C1 segment of cervical spinal cord (tissue), 14 donors: ENCODE data around the gene TPI1.

Experiments used
- DNase-seq, 14 donors: peaks; one replicate each; lab custom pipeline; 2025; lab: John Stamatoyannopoulos, UW

Gene TPI1

DNA sequence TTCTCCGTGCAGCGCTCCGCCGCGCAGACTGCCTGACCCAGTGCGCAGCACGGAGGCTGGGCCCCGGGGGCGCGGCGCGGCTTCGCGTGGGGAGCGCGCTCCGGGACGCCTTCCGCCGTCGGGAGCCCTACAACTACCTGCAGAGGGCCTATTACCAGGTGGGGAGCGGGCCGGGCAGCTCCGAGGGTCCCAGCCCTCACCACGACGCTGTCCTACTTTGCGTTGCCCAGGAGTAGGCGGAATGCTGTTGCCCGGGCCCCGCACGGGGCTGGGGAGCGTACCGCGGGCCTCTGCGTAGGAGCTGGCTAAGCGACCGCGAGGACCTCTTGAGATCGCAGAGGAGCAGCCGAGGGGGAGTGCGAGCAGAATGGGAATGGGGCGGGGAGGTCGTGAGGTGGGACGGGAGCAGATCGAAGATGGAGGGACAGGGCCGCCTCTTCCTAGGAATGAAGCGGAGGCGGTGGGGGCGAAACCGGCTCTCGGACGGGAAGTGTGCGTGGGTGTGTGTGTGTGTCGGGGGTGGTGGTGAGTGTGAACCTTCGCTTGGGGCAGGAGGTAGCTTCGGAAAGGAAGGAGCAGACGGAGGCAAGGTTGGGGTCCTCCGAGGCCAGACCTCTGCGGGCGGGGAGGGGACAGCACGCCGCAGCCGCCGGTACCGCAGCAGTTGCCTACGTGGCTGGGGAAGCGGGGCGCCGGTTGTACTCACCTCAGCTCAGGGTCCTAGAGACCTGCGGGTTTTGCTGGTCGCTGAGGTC lies 38.4 kb upstream of the TPI1 start:
- peak in 1 of 14 donors; percentile 74 for DNase-seq

DNA sequence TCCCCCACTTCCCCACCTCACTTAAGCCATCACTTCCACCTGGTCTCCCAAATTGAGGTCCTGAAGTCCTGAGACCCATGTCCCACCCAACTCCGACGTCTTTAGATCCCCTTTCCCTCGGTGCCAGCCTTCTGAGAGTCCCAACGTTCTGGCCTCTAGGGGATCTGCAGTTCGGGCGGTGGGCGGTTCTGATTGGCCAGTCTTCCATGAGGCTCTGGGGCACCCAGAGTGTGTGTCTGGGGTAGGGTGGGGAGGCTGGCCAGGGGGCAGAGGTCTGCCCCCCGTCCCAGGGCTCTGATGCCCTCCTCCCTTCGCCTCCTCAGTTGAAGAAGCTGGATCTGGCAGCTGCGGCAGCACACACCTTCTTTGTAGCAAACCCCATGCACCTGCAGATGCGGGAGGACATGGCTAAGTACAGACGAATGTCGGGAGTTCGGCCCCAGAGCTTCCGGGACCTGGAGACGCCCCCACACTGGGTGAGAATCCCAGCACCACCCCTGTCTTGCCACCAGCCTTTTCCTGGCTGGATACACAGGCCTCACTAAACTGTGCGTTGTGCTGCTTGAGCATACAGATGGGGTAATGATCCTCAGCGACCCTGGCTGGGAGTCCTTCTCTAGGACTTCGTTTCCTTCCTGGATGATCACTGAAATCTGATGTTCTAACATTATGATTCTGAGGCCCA lies 37.7 kb upstream of the TPI1 start:
- DNase-seq, result peak in 1 of 14 donors; percentile 11

DNA sequence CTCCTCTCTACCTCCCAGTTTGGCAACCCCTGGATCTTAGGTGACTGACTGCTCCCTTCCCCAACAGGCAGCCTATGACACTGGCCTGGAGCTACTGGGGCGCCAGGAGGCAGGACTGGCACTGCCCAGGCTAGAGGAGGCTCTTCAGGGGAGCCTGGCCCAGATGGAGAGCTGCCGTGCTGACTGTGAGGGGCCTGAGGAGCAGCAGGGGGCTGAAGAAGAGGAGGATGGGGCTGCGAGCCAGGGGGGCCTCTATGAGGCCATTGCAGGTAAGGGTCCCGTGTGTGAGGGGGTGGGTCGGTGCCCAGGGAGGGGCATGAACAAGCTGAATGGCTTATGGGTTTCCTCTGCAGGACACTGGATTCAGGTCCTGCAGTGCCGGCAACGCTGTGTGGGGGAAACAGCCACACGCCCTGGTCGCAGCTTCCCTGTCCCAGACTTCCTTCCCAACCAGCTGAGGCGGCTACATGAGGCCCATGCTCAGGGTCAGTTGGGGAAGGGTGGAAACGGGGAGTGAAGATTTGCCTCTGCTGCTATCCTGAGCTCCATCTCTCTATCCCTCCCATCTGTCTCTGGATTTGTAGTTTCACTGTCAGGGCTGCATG lies 36.9 kb upstream of the TPI1 start:
- no peak for DNase-seq

DNA sequence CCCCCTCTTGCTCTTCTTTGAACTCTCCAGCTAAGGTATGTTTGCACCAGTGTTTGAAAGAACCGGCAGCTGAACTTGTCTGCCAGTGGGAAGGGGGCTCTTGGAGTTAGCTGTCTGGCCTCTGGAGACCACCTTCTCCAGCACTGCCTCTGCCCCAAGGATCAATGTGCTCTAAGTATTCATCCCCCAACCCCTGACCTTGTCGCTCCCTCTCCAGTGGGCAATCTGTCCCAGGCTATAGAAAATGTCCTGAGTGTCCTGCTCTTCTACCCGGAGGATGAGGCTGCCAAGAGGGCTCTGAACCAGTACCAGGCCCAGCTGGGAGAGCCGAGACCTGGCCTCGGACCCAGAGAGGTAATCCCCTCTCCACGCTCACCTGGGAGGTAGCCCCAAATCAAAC lies 36.3 kb upstream of the TPI1 start:
- no peak for DNase-seq

DNA sequence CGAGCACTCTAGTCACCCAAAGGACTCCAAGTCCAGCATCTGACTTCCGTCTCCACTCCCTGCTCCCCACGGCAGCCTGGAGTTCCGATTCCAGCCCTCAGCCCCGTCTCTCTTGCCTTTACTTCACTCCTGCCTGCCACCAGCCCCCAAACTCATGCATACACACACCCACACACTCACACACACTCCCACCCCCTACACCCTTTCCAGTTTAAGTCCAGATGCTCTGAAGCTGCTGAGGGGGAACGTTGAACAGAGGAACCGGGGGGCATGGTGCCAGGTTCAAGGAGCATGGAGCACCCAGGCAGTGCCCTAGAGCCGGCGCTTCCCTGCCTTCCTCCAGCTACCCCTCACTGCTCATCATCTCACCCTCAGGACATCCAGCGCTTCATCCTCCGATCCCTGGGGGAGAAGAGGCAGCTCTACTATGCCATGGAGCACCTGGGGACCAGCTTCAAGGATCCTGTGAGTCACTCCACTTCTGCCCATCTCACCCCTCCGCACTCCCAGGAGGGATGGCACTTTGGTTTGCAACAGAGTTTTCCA lies 35.8 kb upstream of the TPI1 start:
- DNase-seq, result no peak

DNA sequence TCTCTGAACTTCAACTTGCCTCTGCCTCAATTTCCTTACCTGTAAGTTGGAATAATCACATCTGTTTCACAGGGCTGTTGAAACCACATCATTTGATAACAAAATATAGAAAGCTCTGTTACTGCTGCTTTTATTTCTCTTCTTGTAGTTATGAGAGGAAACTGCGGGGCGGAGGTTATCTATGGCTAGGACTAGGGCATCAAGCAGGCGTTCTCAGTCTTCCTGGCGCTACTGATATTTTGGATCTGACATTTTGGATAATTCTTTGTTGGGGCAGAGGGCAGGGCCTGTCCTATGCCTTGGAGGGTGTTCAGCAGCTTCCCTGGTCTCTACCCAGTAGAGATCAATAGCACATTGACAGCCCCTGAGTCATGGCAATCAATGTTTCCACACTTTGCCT lies 35.2 kb upstream of the TPI1 start:
- no peak for DNase-seq

DNA sequence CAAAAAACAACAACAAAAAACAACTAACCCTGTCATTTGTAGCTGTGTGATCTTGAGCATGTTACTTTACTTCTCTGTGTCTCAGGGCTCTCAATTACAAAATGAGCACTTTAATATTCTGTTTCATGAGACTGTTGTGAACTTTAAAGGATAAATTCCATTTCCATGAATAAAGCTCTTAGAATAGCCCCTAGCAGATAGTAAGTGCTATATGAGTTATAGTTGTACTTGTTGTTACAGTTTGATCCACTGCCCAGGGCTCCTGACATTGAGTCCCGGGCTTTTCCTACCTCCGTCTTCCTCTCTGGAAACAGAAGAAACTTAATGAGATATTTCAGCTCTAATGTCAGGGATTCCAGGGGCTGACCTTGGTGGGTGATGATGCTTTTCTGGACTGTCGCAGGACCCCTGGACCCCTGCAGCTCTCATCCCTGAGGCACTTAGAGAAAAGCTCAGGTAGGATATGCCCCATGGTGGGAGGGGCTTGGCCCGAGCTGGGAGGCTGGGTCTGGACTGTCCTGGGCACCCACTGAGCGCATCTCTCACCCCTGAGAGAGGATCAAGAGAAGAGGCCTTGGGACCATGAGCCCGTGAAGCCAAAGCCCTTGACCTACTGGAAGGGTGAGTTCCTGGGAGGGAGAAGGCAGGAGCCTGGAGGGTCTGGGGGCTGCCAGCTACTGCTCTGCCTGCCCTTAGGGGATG lies 34.0 kb upstream of the TPI1 start:
- no peak for DNase-seq

DNA sequence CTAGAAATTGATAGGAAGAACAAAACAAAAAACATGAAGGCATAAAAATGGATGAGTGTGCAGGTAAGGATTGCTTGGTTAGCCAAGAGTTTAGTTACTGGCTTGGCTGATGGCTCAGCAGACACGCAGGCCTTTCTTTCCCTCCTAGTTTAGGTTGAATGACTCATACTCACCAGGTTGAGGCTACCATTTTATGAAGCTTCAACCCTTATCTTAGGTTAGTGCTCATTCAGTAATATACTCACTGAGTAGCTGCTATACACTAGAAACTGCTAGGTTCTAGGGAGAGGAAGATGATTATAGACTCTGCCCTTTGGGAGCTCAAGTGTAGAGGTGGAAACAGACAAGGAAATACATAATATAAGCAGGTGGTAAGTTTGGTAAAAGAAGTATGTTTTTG lies 33.1 kb upstream of the TPI1 start:
- DNase-seq, result no peak

DNA sequence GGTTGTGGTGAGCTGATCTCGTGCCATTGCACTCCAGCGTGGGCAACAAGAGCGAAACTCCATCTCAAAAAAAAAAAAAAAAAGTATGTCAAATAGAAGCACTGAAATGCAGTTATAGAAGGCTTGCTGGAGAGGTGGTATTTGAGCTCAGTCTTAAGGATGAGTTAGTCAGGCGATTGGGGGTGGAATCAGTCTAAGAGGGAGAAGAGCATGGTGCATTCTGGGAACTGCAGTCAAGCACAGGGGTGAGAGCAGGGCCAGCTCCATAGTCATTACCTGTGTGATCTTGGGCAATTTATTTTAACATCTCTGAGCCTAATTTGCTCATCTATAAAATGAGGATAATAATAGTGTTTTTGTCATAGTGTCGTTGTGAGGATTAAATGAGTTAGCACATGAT lies 32.5 kb upstream of the TPI1 start:
- DNase-seq, result no peak

DNA sequence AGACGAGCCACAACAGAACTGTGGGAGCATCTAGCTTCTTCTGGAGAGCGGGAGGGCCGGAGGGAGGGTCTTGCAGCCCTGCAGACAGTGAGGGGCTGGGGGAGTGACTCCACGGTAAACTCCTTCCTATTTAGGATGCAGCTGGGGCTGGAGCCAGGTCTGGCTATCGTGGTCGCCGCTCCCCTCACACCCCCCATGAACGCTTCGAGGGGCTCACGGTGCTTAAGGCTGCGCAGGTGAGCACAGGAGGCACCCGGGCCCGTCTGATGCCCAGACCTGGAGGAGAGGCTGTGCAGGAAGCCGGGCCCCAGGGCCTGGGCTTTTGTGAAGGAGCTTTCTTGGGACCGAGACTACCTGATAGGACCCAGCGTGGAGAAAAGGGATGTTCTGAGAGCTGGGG lies 30.5 kb upstream of the TPI1 start:
- DNase-seq, result no peak

DNA sequence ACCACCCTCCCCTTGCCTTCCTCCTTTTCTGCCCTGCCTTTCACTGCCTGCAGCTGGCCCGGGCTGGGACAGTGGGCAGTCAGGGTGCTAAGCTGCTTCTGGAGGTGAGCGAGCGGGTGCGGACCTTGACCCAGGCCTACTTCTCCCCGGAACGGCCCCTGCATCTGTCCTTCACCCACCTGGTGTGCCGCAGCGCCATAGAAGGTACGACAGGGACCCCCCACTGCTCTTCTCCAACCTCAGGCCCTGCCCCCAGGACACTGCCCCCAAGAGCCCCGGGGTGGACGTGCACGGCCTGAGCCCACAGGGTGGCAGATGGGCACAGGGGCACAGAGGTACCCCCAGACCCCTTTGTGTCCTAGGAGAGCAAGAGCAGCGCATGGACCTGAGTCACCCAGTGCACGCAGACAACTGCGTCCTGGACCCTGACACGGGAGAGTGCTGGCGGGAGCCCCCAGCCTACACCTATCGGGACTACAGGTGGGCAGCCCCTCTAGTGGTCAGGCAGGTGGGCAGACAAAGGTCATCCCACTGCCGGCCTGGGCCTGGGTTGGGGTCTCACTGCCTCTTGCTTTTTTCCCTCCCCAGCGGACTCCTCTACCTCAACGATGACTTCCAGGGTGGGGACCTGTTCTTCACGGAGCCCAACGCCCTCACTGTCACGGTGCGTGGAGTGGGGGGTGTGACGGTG lies 29.8 kb upstream of the TPI1 start:
- no peak for DNase-seq

DNA sequence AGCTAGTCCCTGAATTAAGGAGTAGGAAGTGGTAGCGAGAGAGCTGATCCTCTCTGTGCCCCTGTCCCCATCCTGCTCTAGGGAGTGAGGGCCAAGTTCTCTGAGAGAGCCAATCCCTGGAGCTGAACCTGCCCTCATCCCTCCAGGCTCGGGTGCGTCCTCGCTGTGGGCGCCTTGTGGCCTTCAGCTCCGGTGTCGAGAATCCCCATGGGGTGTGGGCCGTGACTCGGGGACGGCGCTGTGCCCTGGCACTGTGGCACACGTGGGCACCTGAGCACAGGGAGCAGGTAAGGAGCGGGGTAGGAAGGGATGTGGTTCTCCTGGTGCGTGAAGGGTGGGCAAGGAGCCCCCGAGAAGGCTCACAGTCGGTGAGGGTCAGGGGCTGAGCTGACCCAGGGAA lies 28.5 kb upstream of the TPI1 start:
- DNase-seq, result no peak

DNA sequence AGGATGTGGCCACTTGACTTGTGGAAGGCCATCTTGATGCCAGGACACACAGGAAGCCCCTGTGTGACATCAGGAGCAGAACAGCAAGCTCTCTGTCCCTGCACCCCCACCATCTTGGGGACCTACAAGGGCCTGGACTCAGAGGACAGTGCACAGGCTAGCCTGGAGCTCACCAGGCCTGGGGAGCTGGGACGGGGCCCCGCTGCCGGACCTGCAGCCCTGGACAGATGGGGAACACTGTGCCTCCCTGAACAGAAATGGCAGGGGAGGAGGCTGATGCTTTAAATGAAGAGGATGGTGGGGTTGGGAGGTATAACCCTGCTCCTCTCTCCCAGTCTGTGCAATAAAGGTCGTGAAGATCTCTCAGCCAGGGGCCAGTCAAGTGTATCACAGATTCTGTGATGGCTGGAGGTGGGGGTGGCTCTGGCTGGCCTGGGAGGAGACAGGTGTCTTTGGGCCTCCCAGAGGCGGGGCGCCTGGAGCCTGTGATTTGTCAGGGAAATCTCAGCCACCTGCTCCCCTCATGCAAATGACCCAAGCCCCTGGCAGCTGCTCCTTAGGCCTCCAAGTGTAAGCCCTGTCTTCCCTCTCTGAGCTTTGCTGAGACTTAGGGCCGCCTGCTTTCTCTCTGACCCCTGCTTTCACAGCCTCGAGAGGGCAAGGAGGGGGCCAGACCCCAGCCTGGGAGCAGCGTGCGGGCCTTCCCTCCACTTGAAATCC lies 27.7 kb upstream of the TPI1 start:
- DNase-seq, result peak in 1 of 14 donors; percentile 64

DNA sequence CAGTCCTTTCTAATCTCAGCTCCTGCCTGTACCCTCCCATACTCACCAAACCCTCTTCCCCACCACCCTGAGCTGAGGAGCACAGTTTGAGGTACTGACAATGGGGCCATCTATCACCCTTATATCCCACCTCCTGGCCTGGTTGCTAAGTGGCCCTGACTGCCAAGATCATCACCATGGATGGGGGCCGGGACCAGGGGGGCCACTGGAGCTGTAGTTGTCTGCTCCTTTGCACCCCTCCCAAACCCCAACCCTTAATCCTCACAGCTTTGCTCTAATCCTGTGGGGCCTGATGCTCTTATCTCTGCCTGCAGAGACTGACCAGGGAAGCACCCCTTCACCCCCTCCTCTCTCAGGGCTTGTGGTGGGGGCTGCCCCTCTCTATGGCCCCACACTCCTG lies 27.0 kb upstream of the TPI1 start:
- DNase-seq, result no peak

DNA sequence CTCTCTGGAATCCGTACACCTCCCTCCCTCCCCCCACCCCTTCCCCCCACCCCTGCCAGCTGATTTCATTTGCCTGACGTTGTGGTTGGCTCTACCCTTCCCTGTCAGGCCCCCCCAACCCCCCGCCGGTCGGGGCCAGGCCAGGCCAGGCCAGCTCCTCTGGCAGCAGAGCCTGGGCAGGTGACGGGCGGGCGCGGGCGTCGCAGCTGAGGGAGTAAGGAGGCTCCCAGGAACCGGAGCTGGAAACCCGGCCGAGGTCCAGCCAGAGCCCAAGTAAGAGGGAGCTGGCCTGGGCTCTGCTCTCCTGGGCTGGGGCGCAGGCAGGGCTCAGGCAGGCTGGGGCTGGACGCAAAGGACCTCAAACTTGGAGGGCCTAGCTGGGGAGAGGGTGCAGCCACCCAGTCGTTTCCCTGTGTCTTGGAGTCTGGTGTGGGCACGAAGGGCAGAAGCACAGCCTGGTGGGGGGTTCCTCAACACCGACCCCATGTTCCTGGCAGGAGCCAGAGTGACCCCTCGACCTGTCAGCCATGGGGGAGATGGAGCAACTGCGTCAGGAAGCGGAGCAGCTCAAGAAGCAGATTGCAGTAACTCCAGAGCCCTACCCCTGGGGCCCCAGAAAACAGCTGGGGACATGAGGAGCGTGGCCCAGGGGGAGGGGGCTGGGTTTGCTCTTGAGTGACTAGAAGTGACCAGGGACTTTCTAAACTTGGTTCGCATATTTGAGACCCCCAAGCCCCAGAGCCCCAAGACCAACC lies 26.4 kb upstream of the TPI1 start, which contains the start of gene GNB3:
Gene GNB3, plus strand, starts transcription at position 165 of the 755 bp plus-strand sequence. Its CDS starts 363 bp downstream, at position 528.
- no peak for DNase-seq

DNA sequence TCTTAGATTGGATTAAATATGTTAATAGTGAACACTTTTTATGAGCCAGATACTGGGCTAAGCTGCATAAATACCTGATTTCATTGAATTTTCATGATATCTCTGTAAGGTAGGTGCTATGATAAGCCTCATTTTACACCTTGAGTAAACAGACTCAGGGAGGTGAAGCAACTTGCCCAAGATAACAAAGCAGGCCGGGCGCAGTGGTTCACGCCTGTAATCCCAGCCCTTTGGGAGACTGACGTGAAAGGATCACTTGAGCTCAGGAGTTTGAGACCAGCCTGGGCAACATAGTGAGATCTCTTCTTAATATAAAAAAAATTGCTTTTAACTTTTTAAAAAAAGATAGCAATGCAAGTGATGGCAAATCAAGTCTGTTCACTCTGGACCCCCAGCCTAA lies 25.3 kb upstream of the TPI1 start:
- no peak for DNase-seq

DNA sequence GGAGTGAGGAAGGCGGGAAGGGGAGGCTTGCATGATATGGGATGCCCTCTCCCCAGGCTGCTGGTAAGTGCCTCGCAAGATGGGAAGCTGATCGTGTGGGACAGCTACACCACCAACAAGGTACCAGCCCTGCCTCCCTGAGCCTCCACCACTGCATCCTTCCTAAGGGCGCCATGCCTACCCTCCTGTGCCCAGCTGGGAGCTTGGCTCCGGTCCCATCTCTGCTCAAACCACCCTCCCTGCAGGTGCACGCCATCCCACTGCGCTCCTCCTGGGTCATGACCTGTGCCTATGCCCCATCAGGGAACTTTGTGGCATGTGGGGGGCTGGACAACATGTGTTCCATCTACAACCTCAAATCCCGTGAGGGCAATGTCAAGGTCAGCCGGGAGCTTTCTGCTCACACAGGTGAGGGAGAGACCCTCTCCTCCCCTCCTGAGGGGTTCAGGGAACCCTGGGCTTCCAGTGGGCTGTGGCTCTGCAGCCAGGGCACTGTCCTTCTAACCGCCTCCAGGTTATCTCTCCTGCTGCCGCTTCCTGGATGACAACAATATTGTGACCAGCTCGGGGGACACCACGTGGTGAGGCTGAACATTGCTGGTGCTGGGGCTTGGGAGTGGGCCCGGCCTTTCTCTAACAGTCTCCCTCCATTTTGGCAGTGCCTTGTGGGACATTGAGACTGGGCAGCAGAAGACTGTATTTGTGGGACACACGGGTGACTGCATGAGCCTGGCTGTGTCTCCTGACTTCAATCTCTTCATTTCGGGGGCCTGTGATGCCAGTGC lies 24.0 kb upstream of the TPI1 start:
- DNase-seq, result no peak

DNA sequence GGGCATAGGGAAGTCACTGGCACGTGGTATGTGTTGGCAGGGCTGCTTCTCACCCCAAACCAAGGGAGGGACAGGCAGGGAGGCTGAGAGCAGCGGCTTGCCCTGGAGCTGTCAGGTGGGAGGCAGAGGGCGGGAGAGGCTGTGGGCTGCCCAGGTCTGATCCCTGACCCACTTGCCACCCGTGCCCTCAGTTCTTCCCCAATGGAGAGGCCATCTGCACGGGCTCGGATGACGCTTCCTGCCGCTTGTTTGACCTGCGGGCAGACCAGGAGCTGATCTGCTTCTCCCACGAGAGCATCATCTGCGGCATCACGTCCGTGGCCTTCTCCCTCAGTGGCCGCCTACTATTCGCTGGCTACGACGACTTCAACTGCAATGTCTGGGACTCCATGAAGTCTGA lies 21.9 kb upstream of the TPI1 start:
- DNase-seq, result no peak

DNA sequence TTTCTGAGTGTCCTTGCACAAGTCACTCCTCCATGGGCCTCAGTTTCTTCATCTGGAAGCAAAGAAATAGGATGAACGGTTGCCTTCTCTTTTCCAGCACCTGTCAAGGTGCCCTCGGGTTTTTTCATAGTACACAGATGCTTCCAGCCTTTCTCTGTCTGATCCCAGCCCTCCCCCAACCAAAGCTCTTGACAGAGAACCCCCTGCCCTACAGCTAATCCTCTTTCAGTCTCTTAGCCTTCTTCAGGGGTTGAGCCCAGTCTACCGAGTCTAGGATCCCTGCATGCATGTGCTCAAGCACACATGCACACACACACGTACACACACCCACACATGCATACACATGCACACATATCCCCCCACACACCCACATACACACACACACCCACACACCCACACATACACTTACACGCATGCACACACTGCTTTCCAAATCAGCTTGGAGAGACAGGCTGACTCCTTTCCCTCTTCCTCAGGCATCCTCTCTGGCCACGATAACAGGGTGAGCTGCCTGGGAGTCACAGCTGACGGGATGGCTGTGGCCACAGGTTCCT lies 20.9 kb upstream of the TPI1 start:
- no peak for DNase-seq
